ENCODE results near the gene CIT. TPM values are rescaled to one million over a fixed set of nuclear protein-coding genes. Genes with fewer than 3 reads are reported as not detected.

Gene CIT
- total and polyA plus RNA-seq, 8 donors = 7.0 to 33.2 (median 20.8) TPM

DNA sequence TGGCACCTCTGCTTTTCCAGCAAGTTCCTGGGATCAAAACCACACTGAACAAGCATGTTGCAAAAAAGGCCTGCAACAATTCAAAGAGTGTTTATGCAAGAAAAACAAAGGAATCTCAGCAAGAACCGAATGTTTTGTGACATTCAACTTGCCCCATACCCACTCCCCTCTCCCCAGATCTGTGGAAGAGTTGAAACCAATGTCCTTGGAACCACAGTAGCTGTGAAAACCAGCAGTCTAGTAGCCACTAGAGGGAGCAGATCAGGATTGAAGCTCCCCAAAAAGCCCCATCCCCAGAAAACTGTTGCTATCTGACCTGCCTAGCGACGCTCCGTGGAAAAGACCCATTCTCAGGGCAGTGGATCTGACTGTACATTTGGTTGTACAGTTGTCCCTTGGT, 182.1 kb downstream of the CIT start:
- no peaks in the 10 kb centered on the region for H3K9me3 ChIP-seq
- no peaks in the 10 kb centered on the region for H3K27me3 ChIP-seq
- peaks cover 10 to 14% of the 10 kb centered on the region in 2 donors for H3K4me1 ChIP-seq
- ATAC-seq (peak; percentile 10), DNase-seq (no peak)
- TF ChIP-seq, protein P1, sequence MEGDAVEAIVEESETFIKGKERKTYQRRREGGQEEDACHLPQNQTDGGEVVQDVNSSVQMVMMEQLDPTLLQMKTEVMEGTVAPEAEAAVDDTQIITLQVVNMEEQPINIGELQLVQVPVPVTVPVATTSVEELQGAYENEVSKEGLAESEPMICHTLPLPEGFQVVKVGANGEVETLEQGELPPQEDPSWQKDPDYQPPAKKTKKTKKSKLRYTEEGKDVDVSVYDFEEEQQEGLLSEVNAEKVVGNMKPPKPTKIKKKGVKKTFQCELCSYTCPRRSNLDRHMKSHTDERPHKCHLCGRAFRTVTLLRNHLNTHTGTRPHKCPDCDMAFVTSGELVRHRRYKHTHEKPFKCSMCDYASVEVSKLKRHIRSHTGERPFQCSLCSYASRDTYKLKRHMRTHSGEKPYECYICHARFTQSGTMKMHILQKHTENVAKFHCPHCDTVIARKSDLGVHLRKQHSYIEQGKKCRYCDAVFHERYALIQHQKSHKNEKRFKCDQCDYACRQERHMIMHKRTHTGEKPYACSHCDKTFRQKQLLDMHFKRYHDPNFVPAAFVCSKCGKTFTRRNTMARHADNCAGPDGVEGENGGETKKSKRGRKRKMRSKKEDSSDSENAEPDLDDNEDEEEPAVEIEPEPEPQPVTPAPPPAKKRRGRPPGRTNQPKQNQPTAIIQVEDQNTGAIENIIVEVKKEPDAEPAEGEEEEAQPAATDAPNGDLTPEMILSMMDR (IDR thresholded peaks at IDR 0.05) = peak in 1 of 2 donors; percentile 28
- H3K4me3 ChIP-seq = no peak overlapping the region
- H3K27ac ChIP-seq = no peak overlapping the region
- H3K36me3 ChIP-seq = peaks cover 0 to 28% of the 10 kb centered on the region in 2 donors
- intact Hi-C loops (cut with DNase I) = no loop called here

DNA sequence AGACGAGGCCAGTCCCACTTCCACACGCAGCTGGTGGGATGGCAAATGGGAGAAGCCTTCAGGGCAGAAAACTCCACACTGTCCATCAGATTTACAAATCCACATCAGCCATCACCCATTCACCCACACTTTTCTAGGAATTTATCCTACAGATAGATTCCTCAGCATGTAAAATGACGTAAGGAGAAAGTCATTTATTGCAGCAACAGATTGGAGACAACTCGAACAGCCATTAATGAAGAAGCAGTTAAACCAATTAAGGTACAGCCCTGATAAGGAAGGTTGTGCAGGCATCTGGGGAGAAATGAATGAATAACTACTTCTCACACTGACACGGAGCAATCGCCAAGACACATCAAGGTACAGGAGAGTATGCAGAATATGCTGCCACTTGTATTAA, 183.0 kb downstream of the CIT start:
- ATAC-seq (no peak), DNase-seq (no peak)
- Histone ChIP-seq H3K27me3 (no peaks in the 10 kb centered on the region), H3K36me3 (peaks cover 0 to 24% of the 10 kb centered on the region in 2 donors), H3K27ac (no peak overlapping the region), H3K4me3 (no peak overlapping the region), H3K4me1 (peaks cover 10 to 14% of the 10 kb centered on the region in 2 donors), H3K9me3 (no peaks in the 10 kb centered on the region)
- intact Hi-C loops (cut with DNase I) = no loop called here
- TF ChIP-seq, protein P1 (IDR thresholded peaks at IDR 0.05) = no peak

DNA sequence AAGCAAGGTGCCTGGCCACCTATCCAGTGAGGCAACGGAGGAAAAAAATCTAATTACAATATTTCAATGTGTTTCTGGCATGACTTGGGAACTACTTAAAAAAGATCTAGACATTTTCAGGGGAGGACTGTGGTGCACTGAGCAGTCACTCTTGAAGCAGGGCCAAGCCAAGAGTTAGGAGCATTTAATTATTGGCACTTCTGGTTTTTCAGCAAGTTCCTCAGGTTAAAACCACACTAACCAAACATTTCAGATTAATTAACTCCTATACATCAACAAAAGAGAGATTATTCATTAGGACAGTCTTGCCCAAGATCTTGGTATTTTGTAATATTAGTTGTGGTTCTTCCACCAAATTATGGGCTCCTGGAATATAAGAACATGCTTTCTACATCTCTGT, 183.6 kb downstream of the CIT start:
- no peaks in the 10 kb centered on the region for H3K9me3 ChIP-seq
- peak overlapping the region; percentile 28 to 43 for H3K27ac ChIP-seq
- H3K4me1 ChIP-seq = peaks cover 10 to 14% of the 10 kb centered on the region in 2 donors
- TF ChIP-seq, protein P1 (IDR thresholded peaks at IDR 0.05) = no peak
- ATAC-seq (no peak), DNase-seq (no peak)
- intact Hi-C loops (cut with DNase I) = no loop called here
- H3K36me3 ChIP-seq = peaks cover 0 to 23% of the 10 kb centered on the region in 2 donors
- H3K27me3 ChIP-seq = no peaks in the 10 kb centered on the region
- H3K4me3 ChIP-seq = no peak overlapping the region

DNA sequence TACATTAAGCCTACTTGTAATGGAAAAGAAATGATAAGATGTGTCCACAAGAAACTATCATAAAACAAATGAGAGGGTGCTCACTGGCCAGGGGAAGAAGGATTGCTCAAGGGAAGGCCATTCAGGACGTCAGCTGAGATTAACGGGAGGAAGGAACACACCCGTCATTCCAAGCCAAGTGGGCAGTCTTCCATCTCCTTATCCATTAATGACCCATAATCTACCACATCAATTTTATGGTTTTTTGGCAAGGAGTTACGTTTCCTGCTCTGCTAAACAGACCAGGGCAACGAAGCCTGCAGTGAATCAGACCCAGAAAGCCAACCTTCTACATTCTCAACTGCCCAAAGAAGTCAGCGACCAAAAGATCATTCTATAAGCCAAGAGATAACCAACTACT, 184.1 kb downstream of the CIT start:
- H3K4me1 ChIP-seq = peaks cover 10 to 14% of the 10 kb centered on the region in 2 donors
- H3K4me3 ChIP-seq = no peak overlapping the region
- intact Hi-C loops (cut with DNase I) = no loop called here
- H3K27ac ChIP-seq = peak overlapping the region; percentile 28 to 51
- DNase-seq = peak in 1 of 4 donors; percentile 71
- TF ChIP-seq, protein P1 (IDR thresholded peaks at IDR 0.05) = no peak
- peak; percentile 78 for ATAC-seq
- no peaks in the 10 kb centered on the region for H3K27me3 ChIP-seq
- H3K36me3 ChIP-seq = peaks cover 0 to 19% of the 10 kb centered on the region in 2 donors
- no peaks in the 10 kb centered on the region for H3K9me3 ChIP-seq

DNA sequence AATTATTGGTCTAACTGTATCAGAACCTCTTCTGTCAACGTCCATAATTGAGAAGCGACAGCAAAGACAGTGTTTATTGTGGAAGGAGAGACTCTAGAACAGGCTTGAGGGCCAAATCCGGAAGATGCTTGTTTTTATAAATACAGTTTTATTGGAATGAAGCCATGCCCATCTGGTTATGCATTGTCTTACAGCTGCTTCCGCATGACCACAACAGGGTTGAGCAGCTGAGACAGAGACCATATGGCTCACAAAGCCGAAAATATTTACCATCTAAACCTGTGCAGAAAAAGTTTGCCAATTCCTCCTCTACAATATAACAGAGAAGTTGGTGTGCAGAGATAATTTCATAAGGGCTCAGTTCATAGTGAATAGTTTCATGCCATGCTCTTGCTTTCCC, 184.7 kb downstream of the CIT start:
- Histone ChIP-seq H3K4me3 (no peak overlapping the region), H3K36me3 (peaks cover 0 to 16% of the 10 kb centered on the region in 2 donors), H3K27ac (peak overlapping the region; percentile 28 to 51), H3K4me1 (peaks cover 10 to 14% of the 10 kb centered on the region in 2 donors), H3K27me3 (no peaks in the 10 kb centered on the region), H3K9me3 (no peaks in the 10 kb centered on the region)
- no peak for ATAC-seq
- DNase-seq = no peak
- intact Hi-C loops (cut with DNase I) = no loop called here
- TF ChIP-seq, protein P1 (IDR thresholded peaks at IDR 0.05) = no peak

All from left lung (tissue), 10 donors.